Measurements from ENCODE around the gene MSX2. TPM values are rescaled to one million over a fixed set of nuclear protein-coding genes. Genes with fewer than 3 reads are reported as not detected.

Gene MSX2
- total RNA-seq, 1 donor from 2014 or later: 3.7 TPM

- no peak overlapping the region for H3K4me3 ChIP-seq (ENCODE audit: low read depth, low read length)
- no peak for TF ChIP-seq CTCF (conservative IDR thresholded peaks at IDR 0.05; ENCODE audit: low read depth, low read length)
- no peak for DNase-seq (ENCODE audit: low read depth)
Observed at GRCh38 chr5:174773371-174773770, 49.0 kb downstream of the MSX2 start.

- no peak overlapping the region for H3K4me3 ChIP-seq (ENCODE audit: low read depth, low read length)
- TF ChIP-seq CTCF (conservative IDR thresholded peaks at IDR 0.05; ENCODE audit: low read depth, low read length): no peak
- DNase-seq (ENCODE audit: low read depth): no peak
Observed at GRCh38 chr5:174775081-174775480, 50.7 kb downstream of the MSX2 start.

GRCh38 chr5:174777111-174777510 lies 52.7 kb downstream of the MSX2 start:
- no peak for TF ChIP-seq CTCF (conservative IDR thresholded peaks at IDR 0.05; ENCODE audit: low read depth, low read length)
- no peak overlapping the region for H3K4me3 ChIP-seq (ENCODE audit: low read depth, low read length)
- DNase-seq (ENCODE audit: low read depth): no peak

GRCh38 chr5:174777583-174777982 lies 53.2 kb downstream of the MSX2 start:
- no peak for TF ChIP-seq CTCF (conservative IDR thresholded peaks at IDR 0.05; ENCODE audit: low read depth, low read length)
- no peak for DNase-seq (ENCODE audit: low read depth)
- H3K4me3 ChIP-seq (ENCODE audit: low read depth, low read length): no peak overlapping the region
